Astrocyte of the cerebellum (primary cell): ENCODE data around the gene DPM2.

Source experiments
- DNase-seq: peaks from one replicate; pipeline ENCODE4 v3.0.0-alpha.2; 2011; ENCODE audit warnings: low read depth
- H3K4me3 ChIP-seq: 2 replicates; pipeline ENCODE4 v1.5.1; 2011; ENCODE audit warnings: mild to moderate bottlenecking, low read depth, low read length, moderate library complexity
- in situ Hi-C: cut with HindIII; loops from 2 replicates; pipeline ENCODE4 v1.10.0; 2017; ENCODE audit warnings: low sequenced_read_pairs
- TF ChIP-seq, protein P1 (sequence below): IDR thresholded peaks from 2 replicates; pipeline ENCODE4 v1.5.1; 2012; ENCODE audit warnings: low read length, low read depth, moderate library complexity, mild to moderate bottlenecking; ENCODE audit errors: missing control alignments

The DPM2 gene

DNA sequence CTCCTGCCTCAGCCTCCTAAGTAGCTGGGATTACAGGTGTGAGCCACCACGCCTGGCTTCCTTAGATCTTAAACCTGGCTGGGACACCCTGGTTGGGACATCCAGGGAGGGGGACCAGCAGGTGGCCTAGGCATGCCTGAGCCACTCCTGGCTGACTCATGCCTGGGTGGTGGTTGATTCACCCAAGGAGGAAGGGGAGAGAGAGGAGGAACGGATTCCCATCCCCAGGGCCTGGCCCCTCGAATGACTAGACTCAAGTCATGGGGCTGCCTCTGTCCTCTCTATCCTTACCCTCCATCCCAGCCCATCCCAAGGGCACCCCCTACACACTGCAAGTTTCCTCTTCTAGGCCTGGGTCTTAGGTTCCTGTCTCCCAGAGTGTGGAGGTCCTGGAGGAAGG is 30.4 kb upstream of the DPM2 start:
- no peak overlapping the region for H3K4me3 ChIP-seq
- in situ Hi-C loops = no loop called here
- DNase-seq = no peak
- TF ChIP-seq, protein P1, sequence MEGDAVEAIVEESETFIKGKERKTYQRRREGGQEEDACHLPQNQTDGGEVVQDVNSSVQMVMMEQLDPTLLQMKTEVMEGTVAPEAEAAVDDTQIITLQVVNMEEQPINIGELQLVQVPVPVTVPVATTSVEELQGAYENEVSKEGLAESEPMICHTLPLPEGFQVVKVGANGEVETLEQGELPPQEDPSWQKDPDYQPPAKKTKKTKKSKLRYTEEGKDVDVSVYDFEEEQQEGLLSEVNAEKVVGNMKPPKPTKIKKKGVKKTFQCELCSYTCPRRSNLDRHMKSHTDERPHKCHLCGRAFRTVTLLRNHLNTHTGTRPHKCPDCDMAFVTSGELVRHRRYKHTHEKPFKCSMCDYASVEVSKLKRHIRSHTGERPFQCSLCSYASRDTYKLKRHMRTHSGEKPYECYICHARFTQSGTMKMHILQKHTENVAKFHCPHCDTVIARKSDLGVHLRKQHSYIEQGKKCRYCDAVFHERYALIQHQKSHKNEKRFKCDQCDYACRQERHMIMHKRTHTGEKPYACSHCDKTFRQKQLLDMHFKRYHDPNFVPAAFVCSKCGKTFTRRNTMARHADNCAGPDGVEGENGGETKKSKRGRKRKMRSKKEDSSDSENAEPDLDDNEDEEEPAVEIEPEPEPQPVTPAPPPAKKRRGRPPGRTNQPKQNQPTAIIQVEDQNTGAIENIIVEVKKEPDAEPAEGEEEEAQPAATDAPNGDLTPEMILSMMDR = no peak

DNA sequence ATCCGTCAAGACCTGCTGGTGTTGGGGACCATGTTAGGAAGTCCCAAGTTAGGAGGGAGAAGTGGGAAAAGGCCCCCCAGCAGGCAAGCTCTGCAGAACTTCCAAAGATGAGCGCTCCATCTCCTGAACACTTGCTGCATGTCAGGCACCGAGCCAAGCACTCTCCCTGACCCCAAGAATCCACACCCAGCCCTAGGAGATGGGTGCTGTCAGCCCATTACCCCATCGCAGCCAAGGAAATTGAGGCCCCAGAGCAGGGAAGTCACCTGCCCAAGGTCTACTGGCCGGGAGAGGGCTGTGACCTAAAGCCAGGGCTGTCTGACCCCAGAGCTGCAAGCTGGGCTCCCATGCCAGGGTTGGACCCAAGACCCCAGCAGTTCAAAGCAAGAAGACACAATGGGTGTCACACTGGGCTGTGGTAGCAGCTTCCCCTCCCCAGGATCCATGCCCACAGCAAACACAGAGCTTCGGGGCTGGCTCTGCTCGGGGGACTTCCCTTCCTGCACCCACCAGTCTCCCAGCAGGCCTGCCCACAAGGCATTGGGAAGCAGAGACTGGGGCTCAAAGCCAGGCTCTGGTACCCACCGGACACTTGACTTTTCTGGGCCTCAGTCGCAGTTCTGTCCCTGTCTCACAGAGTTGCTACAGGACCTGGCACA is 29.6 kb upstream of the DPM2 start:
- TF ChIP-seq, protein P1 = no peak
- DNase-seq = no peak
- in situ Hi-C loops = no loop called here
- no peak overlapping the region for H3K4me3 ChIP-seq

DNA sequence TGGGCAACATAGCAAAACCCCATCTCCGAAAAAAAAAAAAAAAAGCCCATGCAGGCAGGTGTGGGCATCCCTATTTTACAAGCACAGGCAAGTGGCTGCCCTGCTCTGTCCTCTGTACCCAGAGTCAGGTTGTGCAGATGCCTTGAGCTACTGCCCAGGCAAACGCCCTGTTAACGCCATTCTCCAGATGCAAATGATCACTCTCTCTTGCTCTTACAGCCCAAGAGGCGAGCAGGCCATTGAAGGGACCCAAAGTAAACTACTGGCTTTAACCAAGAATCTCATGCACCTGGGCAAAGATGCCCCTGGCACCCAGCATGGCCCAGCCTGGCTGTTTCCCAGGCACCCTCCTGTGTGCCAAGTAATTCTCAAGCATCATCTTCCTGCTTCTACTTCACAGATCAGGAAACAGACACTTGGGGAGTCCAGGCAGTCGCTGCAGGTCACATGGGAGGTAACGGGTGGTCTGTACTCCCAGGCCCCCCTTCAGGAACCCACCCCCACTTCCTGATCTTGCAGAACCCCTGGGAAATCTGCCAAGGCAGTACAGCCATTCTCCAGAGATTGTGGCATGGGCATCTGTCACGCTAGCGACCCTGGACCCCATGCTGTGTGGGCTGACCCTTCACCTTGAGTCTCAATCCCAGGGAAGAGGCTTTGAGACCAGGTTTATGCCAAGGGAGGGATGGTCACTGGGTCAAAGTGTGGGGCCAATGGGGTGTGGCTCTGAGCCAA is 28.9 kb upstream of the DPM2 start:
- DNase-seq = no peak
- TF ChIP-seq, protein P1 = no peak
- no peak overlapping the region for H3K4me3 ChIP-seq
- in situ Hi-C loops = no loop called here

DNA sequence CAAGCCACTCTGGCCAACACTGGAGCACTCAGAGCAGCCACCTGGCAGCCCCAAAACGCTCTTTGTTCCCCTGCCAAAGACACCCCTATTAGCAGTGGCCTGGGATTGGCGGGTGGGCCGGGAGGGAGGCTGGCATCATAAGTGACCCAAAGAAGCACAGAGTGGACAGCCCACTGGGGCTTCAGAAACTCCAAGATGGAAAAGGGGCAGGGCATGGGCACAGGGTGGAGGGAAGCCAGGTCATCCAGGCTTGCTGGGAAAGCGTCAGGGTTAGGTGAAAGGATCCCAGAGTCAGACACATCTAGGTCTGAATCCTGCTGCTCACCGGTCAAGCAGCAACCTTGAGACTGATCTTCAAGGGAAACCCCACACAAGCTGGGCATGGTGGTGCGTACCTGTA is 28.3 kb upstream of the DPM2 start:
- in situ Hi-C loops = no loop called here
- no peak for DNase-seq
- TF ChIP-seq, protein P1 = no peak
- H3K4me3 ChIP-seq = no peak overlapping the region

DNA sequence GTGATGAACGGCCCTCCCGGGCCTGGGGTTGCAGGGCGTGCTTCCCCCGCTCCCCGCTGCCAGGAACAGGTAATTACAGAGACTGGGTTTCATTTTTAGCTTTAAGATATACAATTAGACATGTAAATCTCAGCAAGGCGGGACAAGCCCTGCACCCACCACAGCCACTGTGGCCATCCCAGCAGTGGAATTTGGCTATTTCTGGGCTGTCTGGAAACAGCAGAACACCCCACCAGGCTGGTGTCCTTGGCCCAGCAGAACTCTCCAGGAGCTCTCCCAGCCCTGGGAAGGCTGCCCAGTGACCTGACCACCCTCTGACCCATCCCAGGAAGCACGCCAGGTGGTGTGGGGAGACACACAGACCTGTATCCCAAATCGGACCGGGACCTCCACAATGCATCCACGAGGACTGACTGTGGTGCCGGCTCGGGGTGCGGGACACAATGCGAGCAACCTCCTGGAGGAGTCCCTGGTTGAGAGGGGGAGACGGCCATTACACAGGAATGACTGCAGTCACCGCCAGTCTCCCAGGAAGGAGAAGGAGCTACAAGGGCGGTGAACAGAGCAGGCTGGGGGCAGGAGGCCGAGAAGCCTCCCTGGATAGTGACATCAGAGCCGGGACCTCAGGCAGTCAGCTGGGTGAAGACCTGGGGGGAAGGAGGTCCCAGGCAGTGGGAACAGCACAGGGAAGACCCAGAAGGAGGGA is 25.9 kb upstream of the DPM2 start:
- DNase-seq = no peak
- in situ Hi-C loops = no loop called here
- TF ChIP-seq, protein P1 = no peak
- no peak overlapping the region for H3K4me3 ChIP-seq

DNA sequence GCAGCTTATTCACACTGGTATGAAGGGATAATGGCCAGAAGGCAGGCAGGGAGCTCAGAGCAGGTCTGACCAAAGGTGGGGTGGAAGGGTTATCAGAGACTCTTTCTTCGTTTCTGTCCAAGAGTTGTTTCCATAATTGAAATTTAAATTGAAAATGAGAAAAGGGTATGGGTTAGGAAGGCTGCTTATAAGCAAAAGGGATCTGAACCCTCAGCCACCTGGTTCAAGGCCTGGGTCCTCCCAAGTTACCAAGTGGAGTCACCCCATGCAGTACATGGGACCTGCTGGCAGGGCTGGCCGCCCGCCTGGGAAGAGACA is 25.3 kb upstream of the DPM2 start:
- TF ChIP-seq, protein P1 = no peak
- H3K4me3 ChIP-seq = no peak overlapping the region
- no peak for DNase-seq
- in situ Hi-C loops = no loop called here
